Skeletal muscle tissue (tissue), 4 donors: ENCODE results near the gene TNIK. TPM values are rescaled to one million over a fixed set of nuclear protein-coding genes. Genes with fewer than 3 reads are reported as not detected.

ENCODE experiments used
- H3K27ac ChIP-seq: one replicate; pipeline ENCODE4 v1.7.0; 2013; ENCODE audit warnings: mild to moderate bottlenecking, low read depth, low read length, inconsistent platforms
- H3K27me3 ChIP-seq, 3 donors: one replicate each; pipeline ENCODE4 v1.7.0; 2013; ENCODE audit warnings: low read length in 3 of 3; ENCODE audit not compliant: control insufficient read depth in 3 of 3, insufficient read depth in 3 of 3
- H3K36me3 ChIP-seq, 3 donors: one replicate each; pipeline ENCODE4 v1.7.0; 2013; ENCODE audit warnings: low read length in 3 of 3; ENCODE audit not compliant: control insufficient read depth in 3 of 3, insufficient read depth in 3 of 3
- H3K4me1 ChIP-seq, 3 donors: one replicate each; pipeline ENCODE4 v1.7.0; 2013; ENCODE audit warnings: low read length in 3 of 3, mild to moderate bottlenecking in 3 of 3; ENCODE audit not compliant: control insufficient read depth in 3 of 3, insufficient read depth in 3 of 3
- H3K4me3 ChIP-seq, 3 donors: one replicate each; pipeline ENCODE4 v1.7.0; 2013; ENCODE audit warnings: low read length in 3 of 3
- H3K9ac ChIP-seq, 3 donors: one replicate each; pipeline ENCODE4 v1.7.0; 2013; ENCODE audit warnings: low read length in 3 of 3, mild to moderate bottlenecking in 3 of 3, moderate library complexity in 2 of 3, low read depth in 1 of 3
- H3K9me3 ChIP-seq, 3 donors: one replicate each; pipeline ENCODE4 v1.7.0; 2013; ENCODE audit warnings: low read length in 3 of 3; ENCODE audit not compliant: control insufficient read depth in 3 of 3
- total RNA-seq: library from RNA; depleted of rRNA; stranded (reverse); fragments of >200 nt; gene quantifications from one replicate; pipeline ENCODE4 v1.2.3, GENCODE V29; 2014
- donor health status: Osteomylitis.

TNIK gene
- total RNA-seq, 1 donor from 2014 or later: 31.3 TPM

DNA sequence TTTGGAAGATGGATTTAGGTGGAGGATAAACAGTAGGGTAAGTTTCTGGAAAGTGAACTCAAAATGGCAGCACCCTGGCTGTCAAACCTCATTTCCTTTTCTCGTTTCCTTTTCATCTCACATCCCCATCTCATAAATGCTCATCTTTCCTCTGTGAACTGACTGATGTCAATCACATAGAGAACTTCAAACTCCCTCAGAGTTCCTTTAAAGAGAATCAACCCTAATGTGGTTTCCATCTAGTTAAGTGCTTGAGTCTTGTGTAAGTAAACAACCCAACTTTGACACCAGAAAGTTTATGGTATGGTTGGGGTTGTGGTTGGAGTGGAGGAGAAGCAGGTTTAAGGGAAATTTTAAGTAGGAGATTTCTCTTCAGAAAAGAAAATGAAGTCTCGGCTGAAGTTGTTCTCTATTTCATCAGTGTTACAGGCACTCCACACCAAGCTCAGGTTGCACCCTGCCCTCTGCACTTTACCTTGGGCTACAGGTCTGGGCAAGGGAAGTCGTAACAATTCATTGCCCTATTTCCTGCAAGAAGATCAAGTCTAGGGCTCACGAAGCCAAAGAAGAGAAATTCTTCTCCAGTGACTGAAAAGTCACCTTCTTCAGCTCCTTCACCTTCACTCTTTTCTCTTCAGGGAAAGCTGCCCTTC, 34.4 kb upstream of the TNIK start:
- Histone ChIP-seq H3K9ac (no peak overlapping the region), H3K36me3 (no peaks in the 10 kb centered on the region), H3K27me3 (no peaks in the 10 kb centered on the region), H3K4me1 (no peaks in the 10 kb centered on the region), H3K4me3 (no peak overlapping the region), H3K27ac (no peak overlapping the region), H3K9me3 (no peaks in the 10 kb centered on the region)

DNA sequence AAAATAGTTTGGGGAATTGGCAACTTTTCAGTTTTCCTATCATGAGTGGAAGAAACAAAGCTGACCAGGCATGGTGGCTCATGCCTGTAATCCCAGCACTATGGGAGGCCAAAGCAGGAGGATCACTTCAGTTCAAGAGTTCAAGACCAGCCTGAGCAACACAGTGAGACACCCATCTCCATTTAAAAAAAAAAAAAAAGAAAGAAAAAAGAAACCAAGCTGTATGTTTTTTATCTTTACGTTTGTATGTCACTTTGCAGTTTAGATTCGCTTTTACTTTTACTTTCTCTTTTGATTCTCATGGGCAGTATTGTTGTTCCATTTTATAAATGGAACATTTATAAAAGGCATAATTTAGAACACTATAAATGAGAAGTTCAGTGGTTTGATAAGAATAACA, 31.2 kb upstream of the TNIK start:
- Histone ChIP-seq H3K27me3 (no peaks in the 10 kb centered on the region), H3K27ac (no peak overlapping the region), H3K36me3 (no peaks in the 10 kb centered on the region), H3K4me1 (no peaks in the 10 kb centered on the region), H3K9me3 (no peaks in the 10 kb centered on the region), H3K9ac (no peak overlapping the region), H3K4me3 (no peak overlapping the region)

DNA sequence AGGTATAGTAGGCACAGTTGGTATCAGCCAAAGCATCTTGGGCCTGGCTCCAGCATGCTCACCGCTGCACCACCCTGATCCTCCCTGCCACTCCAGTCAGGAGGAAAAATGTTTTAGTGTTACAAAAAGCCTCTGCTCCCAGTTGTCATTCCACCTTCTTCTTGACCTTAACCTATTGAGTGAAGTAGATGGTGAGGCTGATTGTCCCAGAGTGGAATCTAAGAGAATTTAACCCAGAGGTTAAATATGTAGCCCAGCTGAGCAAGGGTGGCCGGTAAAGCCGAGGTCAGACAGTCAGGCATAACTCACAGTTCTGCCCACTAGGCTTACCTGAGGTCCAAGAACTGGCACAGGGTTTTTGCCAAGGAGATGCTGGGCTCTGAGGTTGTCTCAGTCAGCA, 30.7 kb upstream of the TNIK start:
- Histone ChIP-seq H3K9ac (no peak overlapping the region), H3K27ac (no peak overlapping the region), H3K4me1 (no peaks in the 10 kb centered on the region), H3K36me3 (no peaks in the 10 kb centered on the region), H3K27me3 (no peaks in the 10 kb centered on the region), H3K4me3 (no peak overlapping the region), H3K9me3 (no peaks in the 10 kb centered on the region)

GRCh38 chr3:171489348-171489747, 29.1 kb upstream of the TNIK start:
- Histone ChIP-seq H3K4me3 (no peak overlapping the region), H3K4me1 (no peaks in the 10 kb centered on the region), H3K36me3 (no peaks in the 10 kb centered on the region), H3K9ac (no peak overlapping the region), H3K9me3 (no peaks in the 10 kb centered on the region), H3K27ac (no peak overlapping the region), H3K27me3 (no peaks in the 10 kb centered on the region)

- Histone ChIP-seq H3K4me3 (no peak overlapping the region), H3K4me1 (no peaks in the 10 kb centered on the region), H3K36me3 (no peaks in the 10 kb centered on the region), H3K27ac (no peak overlapping the region), H3K27me3 (no peaks in the 10 kb centered on the region), H3K9ac (no peak overlapping the region), H3K9me3 (no peaks in the 10 kb centered on the region)
Observed at GRCh38 chr3:171488479-171488878, 28.3 kb upstream of the TNIK start.

GRCh38 chr3:171487382-171487781, 27.2 kb upstream of the TNIK start:
- Histone ChIP-seq H3K36me3 (no peaks in the 10 kb centered on the region), H3K9ac (no peak overlapping the region), H3K27me3 (no peaks in the 10 kb centered on the region), H3K27ac (no peak overlapping the region), H3K9me3 (no peaks in the 10 kb centered on the region), H3K4me3 (no peak overlapping the region), H3K4me1 (no peaks in the 10 kb centered on the region)

DNA sequence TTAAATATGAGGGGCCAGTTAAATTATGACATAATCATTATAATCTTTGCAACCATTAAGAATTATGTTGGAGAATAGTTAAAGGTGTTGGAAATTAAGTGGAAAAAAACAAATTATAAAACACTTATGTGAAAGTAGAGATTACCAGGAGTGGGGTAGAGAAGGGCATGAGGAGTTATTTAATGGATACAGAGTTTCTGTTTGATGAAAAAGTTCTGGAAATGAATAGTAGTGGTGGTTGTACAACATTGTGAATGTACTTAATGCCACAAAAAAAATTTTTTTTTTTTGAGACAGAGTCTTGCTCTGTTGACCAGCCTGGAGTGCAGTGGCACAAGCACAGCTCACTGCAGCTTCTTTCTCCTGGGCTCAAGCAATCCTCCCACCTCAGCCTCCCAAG, 25.1 kb upstream of the TNIK start:
- no peaks in the 10 kb centered on the region for H3K9me3 ChIP-seq

DNA sequence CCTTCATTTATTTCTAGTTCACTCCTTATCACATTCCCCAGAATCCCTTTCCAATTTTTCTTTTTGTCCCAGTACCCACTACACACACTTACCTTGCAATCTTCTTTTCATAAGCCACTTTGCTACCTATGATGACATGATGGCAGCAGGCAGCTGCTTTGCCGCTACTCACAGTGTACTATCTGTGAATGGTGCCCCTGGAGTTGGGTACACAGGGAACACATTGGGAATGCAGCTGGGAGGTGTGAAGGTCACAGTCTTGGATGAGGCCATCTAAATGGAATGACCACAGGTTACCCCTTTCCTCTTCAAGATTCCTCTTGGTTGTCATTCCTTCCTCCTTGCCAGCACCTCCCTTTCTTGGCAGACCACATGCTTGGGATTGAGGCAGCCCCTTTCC, 20.8 kb upstream of the TNIK start:
- Histone ChIP-seq H3K4me1 (no peaks in the 10 kb centered on the region), H3K36me3 (no peaks in the 10 kb centered on the region), H3K4me3 (no peak overlapping the region), H3K27me3 (no peaks in the 10 kb centered on the region), H3K27ac (no peak overlapping the region), H3K9ac (no peak overlapping the region), H3K9me3 (no peaks in the 10 kb centered on the region)

More for the DNA sequence above, 25.1 kb upstream of the TNIK start:
- Histone ChIP-seq H3K36me3 (no peaks in the 10 kb centered on the region), H3K27ac (no peak overlapping the region), H3K4me1 (no peaks in the 10 kb centered on the region), H3K4me3 (no peak overlapping the region), H3K27me3 (no peaks in the 10 kb centered on the region), H3K9ac (no peak overlapping the region)

GRCh38 chr3:171480526-171480925, 20.3 kb upstream of the TNIK start:
- Histone ChIP-seq H3K36me3 (no peaks in the 10 kb centered on the region), H3K4me1 (no peaks in the 10 kb centered on the region), H3K27me3 (no peaks in the 10 kb centered on the region), H3K27ac (no peak overlapping the region), H3K4me3 (no peak overlapping the region), H3K9me3 (no peaks in the 10 kb centered on the region), H3K9ac (no peak overlapping the region)

- peaks cover 0 to 2% (median 0%) of the 10 kb centered on the region in 3 donors for H3K27me3 ChIP-seq
- no peaks in the 10 kb centered on the region for H3K9me3 ChIP-seq
- no peak overlapping the region for H3K27ac ChIP-seq
- no peaks in the 10 kb centered on the region for H3K36me3 ChIP-seq
- no peak overlapping the region for H3K4me3 ChIP-seq
- no peak overlapping the region for H3K9ac ChIP-seq
- H3K4me1 ChIP-seq: no peaks in the 10 kb centered on the region
Observed at GRCh38 chr3:171476532-171477102, 16.4 kb upstream of the TNIK start.
